ENCODE results near the gene CDX1. TPM values are rescaled to one million over a fixed set of nuclear protein-coding genes. Genes with fewer than 3 reads are reported as not detected.

Gene CDX1
- total RNA-seq, 4 donors from 2014 or later: 1.5 TPM; not detected in 3

DNA sequence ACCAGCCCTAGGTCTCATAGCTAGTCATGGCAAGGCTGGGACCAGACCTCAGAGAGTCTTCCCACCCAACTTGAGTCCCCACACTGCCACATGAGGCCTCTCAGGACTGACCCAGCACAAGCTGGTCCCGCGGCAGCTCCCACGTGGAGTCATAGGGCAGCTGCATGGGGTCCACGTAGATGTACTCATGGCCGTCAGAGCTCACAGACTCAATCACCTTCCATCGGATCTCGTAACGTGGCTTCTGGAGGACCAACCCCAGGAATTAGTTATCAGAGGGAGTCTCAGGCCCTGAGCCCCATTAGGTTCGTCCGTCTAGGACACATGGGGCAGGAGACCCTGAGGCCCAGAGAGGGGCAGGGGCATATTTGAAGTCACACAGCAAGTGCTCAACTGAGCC is 41.2 kb upstream of the CDX1 start:
- Histone ChIP-seq H3K27ac (peak overlapping the region in 1 of 4 donors; percentile 41), H3K27me3 (no peaks in the 10 kb centered on the region), H3K4me1 (peaks cover 0 to 10% of the 10 kb centered on the region in 2 donors), H3K36me3 (no peaks in the 10 kb centered on the region), H3K9me3 (no peaks in the 10 kb centered on the region), H3K4me3 (no peak overlapping the region)
- intact Hi-C loops (cut with DNase I; ENCODE audit: low total_unique reads) (no loop called here), in situ Hi-C loops (cut with MboI; ENCODE audit: low sequenced_read_pairs in 4 of 4) (no loop called here)
- TF ChIP-seq POLR2A (IDR thresholded peaks at IDR 0.05): no peak
- TF ChIP-seq, protein P1, sequence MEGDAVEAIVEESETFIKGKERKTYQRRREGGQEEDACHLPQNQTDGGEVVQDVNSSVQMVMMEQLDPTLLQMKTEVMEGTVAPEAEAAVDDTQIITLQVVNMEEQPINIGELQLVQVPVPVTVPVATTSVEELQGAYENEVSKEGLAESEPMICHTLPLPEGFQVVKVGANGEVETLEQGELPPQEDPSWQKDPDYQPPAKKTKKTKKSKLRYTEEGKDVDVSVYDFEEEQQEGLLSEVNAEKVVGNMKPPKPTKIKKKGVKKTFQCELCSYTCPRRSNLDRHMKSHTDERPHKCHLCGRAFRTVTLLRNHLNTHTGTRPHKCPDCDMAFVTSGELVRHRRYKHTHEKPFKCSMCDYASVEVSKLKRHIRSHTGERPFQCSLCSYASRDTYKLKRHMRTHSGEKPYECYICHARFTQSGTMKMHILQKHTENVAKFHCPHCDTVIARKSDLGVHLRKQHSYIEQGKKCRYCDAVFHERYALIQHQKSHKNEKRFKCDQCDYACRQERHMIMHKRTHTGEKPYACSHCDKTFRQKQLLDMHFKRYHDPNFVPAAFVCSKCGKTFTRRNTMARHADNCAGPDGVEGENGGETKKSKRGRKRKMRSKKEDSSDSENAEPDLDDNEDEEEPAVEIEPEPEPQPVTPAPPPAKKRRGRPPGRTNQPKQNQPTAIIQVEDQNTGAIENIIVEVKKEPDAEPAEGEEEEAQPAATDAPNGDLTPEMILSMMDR (IDR thresholded peaks at IDR 0.05 in 4 of 5, conservative IDR thresholded peaks at IDR 0.05 in 1 of 5): no peak
- ATAC-seq: no peak
- DNase-seq: no peak

DNA sequence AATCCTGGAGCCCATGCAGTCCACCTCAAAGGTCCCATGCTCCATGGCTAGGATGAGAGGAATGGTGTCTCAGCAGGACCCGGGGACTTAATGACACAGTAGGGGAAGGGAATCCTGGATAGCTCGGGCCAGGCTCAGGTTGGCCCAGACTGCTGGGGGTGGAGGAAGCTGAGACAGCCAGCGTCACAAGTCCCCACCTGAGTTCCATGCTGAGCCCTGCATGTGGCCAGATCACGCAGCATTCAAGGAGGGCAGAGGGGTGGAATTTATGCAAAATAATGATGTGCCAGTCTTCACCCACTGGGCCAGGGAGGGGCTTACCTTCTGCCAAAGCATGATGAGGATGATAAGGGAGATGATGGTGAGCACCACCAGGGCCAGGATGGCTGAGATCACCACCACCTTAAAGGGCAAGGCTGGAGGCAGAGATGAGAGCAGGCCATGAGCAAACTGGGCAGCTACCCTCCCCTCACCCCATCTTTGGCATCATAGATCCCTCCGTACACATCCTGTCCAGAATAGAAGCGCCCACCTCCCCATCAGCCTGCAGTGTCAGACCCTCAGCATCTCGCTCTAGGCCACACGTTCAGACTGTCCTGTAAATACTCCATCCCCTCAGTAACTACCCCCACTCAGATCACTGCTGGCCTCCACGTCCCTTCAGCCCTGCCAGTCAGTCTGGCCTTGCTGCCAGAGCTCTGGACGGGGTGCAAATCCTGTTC is 40.2 kb upstream of the CDX1 start:
- Histone ChIP-seq H3K27ac (no peak overlapping the region), H3K4me3 (no peak overlapping the region), H3K36me3 (no peaks in the 10 kb centered on the region), H3K4me1 (peaks cover 0 to 10% of the 10 kb centered on the region in 2 donors), H3K27me3 (no peaks in the 10 kb centered on the region), H3K9me3 (no peaks in the 10 kb centered on the region)
- in situ Hi-C loops (cut with MboI; ENCODE audit: low sequenced_read_pairs in 4 of 4): no loop called here
- no peak for TF ChIP-seq POLR2A (IDR thresholded peaks at IDR 0.05)
- TF ChIP-seq, protein P1 (IDR thresholded peaks at IDR 0.05 in 4 of 5, conservative IDR thresholded peaks at IDR 0.05 in 1 of 5): no peak
- intact Hi-C loops (cut with DNase I; ENCODE audit: low total_unique reads): no loop called here
- DNase-seq (no peak), ATAC-seq (no peak)

DNA sequence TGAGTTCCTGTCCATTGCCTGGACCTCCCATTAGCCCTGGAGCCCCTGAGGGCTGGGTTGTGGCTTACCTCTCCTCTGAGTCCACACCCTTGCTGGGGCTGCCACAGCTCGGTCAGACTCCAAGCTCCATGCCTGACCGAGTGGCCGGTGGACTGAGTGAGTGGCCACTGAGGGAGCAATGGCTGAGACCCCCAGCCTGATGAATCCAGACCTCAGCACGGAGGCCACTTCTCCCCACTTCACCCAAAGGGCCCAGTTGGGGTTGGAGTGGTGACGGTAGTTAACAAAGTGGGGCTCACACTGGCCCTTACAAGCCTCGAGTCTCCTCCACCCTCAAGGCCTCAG is 39.7 kb upstream of the CDX1 start:
- no peak overlapping the region for H3K4me3 ChIP-seq
- DNase-seq (no peak), ATAC-seq (no peak)
- no peak overlapping the region for H3K27ac ChIP-seq
- intact Hi-C loops (cut with DNase I; ENCODE audit: low total_unique reads): no loop called here
- no peaks in the 10 kb centered on the region for H3K9me3 ChIP-seq
- in situ Hi-C loops (cut with MboI; ENCODE audit: low sequenced_read_pairs in 4 of 4): no loop called here
- no peaks in the 10 kb centered on the region for H3K36me3 ChIP-seq
- no peaks in the 10 kb centered on the region for H3K27me3 ChIP-seq
- H3K4me1 ChIP-seq: peaks cover 0 to 10% of the 10 kb centered on the region in 2 donors
- no peak for TF ChIP-seq POLR2A (IDR thresholded peaks at IDR 0.05)
- TF ChIP-seq, protein P1 (IDR thresholded peaks at IDR 0.05 in 4 of 5, conservative IDR thresholded peaks at IDR 0.05 in 1 of 5): no peak

DNA sequence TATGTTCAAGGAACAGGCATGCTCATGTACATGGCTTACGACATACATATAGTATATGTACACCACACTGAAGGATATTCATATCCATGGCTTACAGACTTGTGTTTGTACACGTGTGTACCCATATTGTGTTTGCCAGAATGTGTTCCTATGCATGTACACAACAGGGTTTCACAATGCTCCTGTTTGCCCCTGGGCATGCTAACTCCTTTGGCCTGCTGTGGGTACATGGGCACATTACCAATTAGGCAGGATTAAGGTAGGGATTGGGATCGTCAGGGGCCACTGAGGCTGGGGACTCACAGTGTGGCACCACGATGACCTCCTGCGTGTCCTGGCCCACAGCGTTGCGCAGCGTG is 37.1 kb upstream of the CDX1 start:
- DNase-seq (no peak), ATAC-seq (no peak)
- TF ChIP-seq POLR2A (IDR thresholded peaks at IDR 0.05): no peak
- TF ChIP-seq, protein P1 (IDR thresholded peaks at IDR 0.05 in 4 of 5, conservative IDR thresholded peaks at IDR 0.05 in 1 of 5): no peak
- Histone ChIP-seq H3K27me3 (no peaks in the 10 kb centered on the region), H3K4me1 (peaks cover 0 to 10% of the 10 kb centered on the region in 2 donors), H3K4me3 (peak overlapping the region in 1 of 4 donors; percentile 40), H3K27ac (peak overlapping the region in 1 of 4 donors; percentile 30), H3K9me3 (no peaks in the 10 kb centered on the region), H3K36me3 (no peaks in the 10 kb centered on the region)
- intact Hi-C loops (cut with DNase I; ENCODE audit: low total_unique reads): no loop called here
- in situ Hi-C loops (cut with MboI; ENCODE audit: low sequenced_read_pairs in 4 of 4): no loop called here
